ENCODE results near the gene MELK.
A peak's percentile ranks its signal among the peaks of the same experiment; 100 is the strongest.

MELK gene

DNA sequence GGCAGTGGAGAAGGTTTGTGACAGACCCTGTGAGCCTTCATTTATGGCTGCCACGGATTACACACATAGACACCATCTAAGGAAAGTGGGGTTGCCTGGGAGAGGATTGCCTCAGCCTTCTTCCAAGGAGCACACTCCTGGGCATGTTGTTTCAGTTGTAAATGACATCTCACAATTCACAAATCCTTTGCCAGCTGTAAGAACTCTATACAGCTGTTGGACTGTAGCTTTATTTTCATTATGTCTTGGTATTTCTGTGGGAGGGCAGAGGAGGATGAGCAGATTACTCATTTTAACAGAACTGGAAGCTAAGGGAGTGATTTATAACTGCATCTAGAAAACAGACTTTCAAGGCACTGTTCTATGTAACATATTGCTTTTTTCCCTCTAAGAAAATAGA is 25.6 kb downstream of the MELK start:
- no peak overlapping the region for H3K4me3 ChIP-seq (replicated peaks; ENCODE audit: low read depth, low read length)
- no peak for DNase-seq (ENCODE audit: extremely low read depth, low read depth)
- TF ChIP-seq, protein P1, sequence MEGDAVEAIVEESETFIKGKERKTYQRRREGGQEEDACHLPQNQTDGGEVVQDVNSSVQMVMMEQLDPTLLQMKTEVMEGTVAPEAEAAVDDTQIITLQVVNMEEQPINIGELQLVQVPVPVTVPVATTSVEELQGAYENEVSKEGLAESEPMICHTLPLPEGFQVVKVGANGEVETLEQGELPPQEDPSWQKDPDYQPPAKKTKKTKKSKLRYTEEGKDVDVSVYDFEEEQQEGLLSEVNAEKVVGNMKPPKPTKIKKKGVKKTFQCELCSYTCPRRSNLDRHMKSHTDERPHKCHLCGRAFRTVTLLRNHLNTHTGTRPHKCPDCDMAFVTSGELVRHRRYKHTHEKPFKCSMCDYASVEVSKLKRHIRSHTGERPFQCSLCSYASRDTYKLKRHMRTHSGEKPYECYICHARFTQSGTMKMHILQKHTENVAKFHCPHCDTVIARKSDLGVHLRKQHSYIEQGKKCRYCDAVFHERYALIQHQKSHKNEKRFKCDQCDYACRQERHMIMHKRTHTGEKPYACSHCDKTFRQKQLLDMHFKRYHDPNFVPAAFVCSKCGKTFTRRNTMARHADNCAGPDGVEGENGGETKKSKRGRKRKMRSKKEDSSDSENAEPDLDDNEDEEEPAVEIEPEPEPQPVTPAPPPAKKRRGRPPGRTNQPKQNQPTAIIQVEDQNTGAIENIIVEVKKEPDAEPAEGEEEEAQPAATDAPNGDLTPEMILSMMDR (IDR thresholded peaks at IDR 0.05; ENCODE audit: low read depth, low read length, missing control alignments): no peak

DNA sequence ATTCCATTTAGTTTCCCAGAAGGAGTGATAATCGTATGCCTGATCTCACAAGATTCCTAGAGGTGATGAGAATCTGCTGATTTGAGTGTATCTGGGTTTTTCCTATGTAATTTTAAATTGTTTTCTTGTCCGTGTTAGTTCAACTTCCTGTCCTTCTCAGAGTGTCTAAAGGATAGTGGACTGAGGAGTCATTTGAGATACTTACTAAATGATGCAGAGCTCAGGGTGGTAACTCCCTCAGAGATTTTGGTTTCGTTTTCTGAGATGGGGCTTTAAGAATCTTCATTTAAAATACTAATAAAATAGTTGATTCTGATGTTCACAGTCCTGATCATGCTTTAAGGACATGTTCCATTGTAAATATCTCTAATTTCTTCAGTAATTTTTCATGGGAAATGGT is 30.3 kb downstream of the MELK start:
- DNase-seq (ENCODE audit: extremely low read depth, low read depth): no peak
- TF ChIP-seq, protein P1 (IDR thresholded peaks at IDR 0.05; ENCODE audit: low read depth, low read length, missing control alignments): no peak

DNA sequence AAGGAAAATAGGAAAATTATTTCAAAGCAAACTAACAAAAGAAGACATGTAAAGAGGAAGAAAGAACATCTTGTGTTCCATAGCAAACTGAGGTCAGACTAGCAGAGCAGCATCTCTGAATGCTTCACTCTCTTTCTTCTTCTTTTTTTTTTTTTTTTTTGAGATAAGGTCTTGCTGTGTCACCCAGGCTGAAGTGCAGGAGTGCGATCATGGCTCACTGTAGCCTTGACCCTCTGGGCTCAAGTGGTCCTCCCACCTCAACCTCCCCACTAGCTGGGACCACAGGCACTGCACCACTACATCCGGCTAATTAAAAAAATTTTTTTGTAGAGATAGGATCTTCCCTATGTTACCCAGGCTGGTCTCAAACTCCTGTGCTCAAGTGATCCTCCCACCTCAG is 36.6 kb downstream of the MELK start:
- TF ChIP-seq, protein P1 (IDR thresholded peaks at IDR 0.05; ENCODE audit: low read depth, low read length, missing control alignments): no peak
- H3K4me3 ChIP-seq (replicated peaks; ENCODE audit: low read depth, low read length): no peak overlapping the region
- DNase-seq (ENCODE audit: extremely low read depth, low read depth): no peak

More for the DNA sequence above, 30.3 kb downstream of the MELK start:
- no peak overlapping the region for H3K4me3 ChIP-seq (replicated peaks; ENCODE audit: low read depth, low read length)

DNA sequence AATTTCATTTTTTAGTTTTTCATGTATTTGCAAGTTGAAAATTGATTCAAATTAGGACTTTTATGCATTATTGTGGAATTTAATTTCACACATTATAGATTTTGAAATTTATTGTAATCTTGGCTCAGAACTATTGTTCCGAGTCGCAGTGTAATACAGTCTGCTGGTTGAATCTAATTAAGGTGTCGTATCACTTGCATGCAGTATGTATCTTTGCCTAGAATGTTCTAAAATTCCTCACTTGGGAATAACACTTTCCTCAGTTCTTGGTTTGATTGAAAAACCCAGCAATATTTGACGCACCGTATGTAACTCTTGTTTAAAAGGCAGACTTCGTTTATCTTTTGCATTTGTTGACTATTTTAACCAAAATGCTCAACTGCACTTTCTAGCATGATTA is 49.4 kb downstream of the MELK start:
- TF ChIP-seq, protein P1 (IDR thresholded peaks at IDR 0.05; ENCODE audit: low read depth, low read length, missing control alignments): no peak
- no peak overlapping the region for H3K4me3 ChIP-seq (replicated peaks; ENCODE audit: low read depth, low read length)
- no peak for DNase-seq (ENCODE audit: extremely low read depth, low read depth)

DNA sequence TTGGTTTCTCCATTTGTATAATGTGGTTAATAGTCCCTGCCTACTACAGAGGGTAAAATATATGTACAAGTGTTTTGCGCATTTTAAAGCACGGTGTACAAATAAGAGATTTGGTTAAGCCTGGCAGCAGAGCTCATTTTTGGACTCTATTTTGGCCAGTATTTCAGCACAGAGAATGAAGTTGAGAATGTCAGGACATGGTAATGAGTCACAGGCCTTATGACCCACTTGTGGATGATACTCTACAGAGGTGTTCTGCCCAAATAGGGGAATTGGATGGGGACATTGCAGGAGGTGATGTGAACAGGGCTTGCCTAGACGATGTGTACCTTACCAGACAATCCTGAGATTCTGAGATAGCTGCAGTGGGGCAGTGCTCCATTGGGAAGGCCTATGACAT is 50.6 kb downstream of the MELK start:
- no peak for DNase-seq (ENCODE audit: extremely low read depth, low read depth)
- TF ChIP-seq, protein P1 (IDR thresholded peaks at IDR 0.05; ENCODE audit: low read depth, low read length, missing control alignments): no peak
- no peak overlapping the region for H3K4me3 ChIP-seq (replicated peaks; ENCODE audit: low read depth, low read length)

GRCh38 chr9:36625006-36625615 is 52.4 kb downstream of the MELK start:
- no peak overlapping the region for H3K4me3 ChIP-seq (replicated peaks; ENCODE audit: low read depth, low read length)
- DNase-seq (ENCODE audit: extremely low read depth, low read depth): peak; percentile 6
- TF ChIP-seq, protein P1 (IDR thresholded peaks at IDR 0.05; ENCODE audit: low read depth, low read length, missing control alignments): no peak

- H3K4me3 ChIP-seq (replicated peaks; ENCODE audit: low read depth, low read length): no peak overlapping the region
- DNase-seq (ENCODE audit: extremely low read depth, low read depth): peak; percentile 10
- TF ChIP-seq, protein P1 (IDR thresholded peaks at IDR 0.05; ENCODE audit: low read depth, low read length, missing control alignments): peak; percentile 35
Observed at GRCh38 chr9:36632892-36633291, 60.2 kb downstream of the MELK start.
